HG02885 (cell line): ENCODE measurements around the gene PLCB2.

Source experiments
- ATAC-seq: cut with Tn5 transposase; IDR thresholded peaks from one replicate; pipeline ENCODE4 v1.9.1; 2021; ENCODE audit warnings: mild to moderate bottlenecking; ENCODE audit not compliant: unreplicated experiment, poor library complexity

The PLCB2 gene

DNA sequence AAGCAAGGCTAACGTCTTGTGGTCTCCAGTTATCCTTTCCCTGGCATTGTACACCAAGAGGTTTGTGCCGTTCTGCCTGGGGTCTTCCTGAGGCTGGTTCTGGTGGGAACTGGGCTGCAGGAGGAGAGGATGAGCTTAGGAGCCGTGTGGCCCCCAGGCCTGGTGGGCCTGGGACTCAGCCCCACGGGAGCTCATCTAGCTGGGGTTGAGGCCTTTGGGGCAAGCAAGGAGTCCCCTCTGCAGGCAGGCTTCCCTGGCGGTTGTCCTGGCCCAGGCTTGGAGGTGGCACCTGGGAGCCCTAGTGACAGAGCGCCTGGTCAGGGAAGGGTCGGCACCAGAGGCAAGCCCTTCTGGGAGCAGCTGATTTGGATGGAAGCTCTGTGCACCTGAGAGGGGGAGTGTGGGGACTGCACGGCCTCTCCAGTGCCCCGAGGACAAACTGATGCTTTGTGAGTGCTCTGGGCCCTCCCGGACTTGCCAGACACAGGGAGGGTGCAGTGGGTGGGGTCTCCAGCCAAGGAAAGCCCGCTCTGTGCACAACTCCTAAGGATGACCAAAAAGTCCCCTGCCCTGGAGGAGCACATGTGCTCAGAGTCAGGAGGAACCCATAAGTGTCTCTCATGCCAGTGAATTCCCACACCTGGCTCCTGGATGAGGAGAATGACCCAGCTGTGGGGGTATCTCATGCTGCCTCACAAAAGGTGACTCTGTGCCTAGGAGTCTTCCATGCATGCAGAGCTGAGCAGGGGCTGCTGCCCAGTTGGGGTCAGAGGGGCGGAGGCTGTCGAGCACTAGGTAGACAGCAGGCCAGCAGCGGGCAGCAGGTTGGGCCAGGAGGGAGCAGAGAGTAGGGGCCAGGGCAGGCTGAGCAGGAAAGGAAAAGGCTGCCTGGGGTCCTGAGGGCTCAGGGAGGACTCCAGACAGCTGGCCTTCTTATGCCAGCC lies 66.2 kb downstream of the PLCB2 start:
- ATAC-seq: no peak

DNA sequence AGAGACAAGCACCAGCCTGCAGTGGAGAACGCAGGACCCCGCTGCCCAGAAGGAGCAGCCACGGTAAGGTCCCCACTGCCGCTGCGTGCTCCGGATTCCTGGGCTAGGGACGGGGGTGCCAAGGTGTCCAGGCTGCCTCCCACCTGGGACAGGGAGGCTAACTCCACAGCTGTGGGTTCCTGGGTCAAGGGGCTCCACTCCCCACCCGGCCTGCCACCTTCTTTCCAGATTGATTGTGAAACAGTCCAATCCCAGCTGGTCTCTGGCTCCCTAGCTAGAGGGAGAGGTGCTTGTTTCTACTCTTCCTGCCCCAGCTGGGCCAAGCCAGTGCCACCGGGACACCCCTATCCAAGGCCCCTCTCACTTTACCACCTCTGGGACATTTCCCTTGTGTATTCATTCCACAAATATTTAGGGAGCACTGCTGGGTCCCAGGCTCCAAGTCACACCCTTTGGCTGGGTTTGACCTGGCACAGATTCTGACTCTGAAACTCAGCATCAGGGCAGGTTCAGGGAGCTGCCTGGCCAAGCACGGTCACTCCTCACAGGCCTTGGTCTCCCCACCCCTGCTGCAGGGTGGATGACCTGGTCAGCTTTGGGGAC lies 67.0 kb downstream of the PLCB2 start:
- ATAC-seq: no peak

DNA sequence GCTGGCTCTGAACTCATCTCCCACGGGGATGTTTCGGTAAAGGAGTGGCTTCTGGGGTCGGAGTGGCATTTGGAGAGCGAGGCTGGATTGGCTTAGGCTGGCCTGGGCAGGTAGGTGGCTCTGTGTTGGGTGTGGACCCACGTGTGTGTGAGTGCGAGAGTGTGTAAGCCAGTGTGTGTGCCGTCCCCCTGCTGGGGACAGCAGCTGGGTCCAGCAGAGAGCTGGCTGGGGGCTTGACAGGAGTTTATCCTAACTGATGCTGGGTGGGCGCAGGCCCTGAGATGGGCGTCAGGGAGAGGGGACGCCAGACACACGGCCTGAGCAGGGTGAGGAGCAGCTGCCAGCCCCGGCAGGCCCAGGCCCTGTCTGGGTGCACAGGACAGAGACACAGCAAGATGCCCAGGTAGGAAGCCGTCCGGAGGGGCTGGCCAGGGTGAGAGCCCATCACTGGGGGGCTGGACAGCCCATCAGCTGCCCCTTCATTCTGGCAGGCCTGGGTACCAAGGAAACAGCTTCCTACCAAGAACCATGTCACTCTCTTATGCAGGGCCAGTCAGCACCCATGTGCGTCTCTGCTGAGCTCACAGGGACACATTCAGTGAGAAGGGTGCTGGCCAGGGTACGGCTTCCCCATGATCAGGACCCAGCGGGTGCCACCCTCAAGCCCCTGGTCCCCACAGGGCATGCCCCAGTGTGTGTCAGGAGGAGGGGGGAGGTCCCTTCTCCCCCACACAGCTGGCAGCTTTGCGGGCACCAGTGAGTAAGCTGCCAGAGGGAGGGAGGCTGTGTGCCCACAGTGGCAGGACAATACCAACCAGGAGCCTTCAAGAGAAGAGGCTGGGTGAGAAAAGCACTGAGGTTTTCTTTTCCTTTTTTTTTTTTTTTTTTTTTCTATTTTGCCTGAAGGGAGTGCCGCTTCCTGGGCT lies 67.8 kb downstream of the PLCB2 start:
- ATAC-seq: no peak

GRCh38 chr15:40239404-40239692 lies 68.4 kb downstream of the PLCB2 start:
- ATAC-seq: no peak

DNA sequence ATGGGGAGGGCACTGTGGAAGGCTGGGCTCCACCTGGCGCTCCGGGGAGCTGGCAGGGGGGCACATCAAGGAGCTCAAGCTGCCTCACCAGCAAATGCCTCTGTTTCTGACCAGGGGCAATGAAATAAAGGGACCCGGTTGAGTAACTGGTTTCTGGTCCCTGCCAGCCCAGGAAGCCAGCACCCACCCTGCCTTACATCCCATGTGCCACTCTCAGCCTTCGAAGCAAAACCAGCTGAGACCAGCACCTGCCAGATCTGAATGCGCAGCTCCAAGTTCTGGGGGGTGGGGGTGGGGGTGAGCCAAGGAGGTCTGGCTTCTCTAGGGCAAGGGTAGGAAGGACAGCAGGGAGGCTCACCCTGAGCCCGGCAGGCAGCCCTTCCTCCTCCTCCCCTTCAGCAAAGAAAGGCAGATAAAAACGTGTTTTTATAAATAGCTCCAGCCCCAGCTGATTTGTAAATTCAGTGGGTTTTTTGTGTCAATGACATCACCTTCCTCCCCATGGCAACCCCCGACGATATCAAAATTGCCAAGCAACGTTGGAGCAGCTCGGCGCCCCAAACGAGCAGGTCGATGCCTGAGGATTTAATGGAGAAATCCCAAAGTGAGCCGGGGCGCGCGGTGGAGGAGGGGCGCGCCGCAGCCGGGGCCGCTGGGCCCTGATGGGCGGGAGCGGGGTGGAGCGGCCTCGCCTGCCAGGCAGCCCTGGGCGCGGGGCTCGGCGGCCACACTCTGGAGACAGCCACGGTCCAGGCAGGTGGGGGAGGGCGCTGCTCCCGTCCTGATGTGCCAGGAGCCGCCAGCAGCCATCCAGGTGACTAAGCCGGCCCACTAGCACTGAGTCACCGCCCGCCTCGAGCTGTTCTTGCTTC lies 69.0 kb downstream of the PLCB2 start, which contains the start of gene PAK6:
Gene PAK6 (plus strand): TSS at position 532 of the 872 bp plus-strand sequence. CDS start 25,723 bp downstream, outside the sequence.
- ATAC-seq: no peak
